Right lobe of liver (tissue), 6 donors: ENCODE data around the gene INSR. TPM values are rescaled to one million over a fixed set of nuclear protein-coding genes. Genes with fewer than 3 reads are reported as not detected.

Source experiments
- ATAC-seq, 4 donors: fragments of 200-7000 bp; cut with Tn5 transposase; one replicate each; pipeline ENCODE4 v1.9.1; 2020; ENCODE audit warnings: mild to moderate bottlenecking in 4 of 4, moderate library complexity in 4 of 4
- DNase-seq, 3 donors: peaks; one replicate each; pipeline ENCODE4 v3.0.0-alpha.2; 2020
- H3K27ac ChIP-seq, 3 donors: fragments of 200-600 bp; one replicate each; pipeline ENCODE4 v1.8.0; 2022
- H3K27me3 ChIP-seq, 2 donors: fragments of 200-600 bp; one replicate each; pipeline ENCODE4 v1.8.0; 2022
- H3K36me3 ChIP-seq, 4 donors: fragments of 200-600 bp; sonication (generic) in 1 of 4; one replicate each; pipeline versions ENCODE4 v1.5.1 to v1.8.0; 2017 to 2022; ENCODE audit warnings: control low read depth in 1 of 4
- H3K4me1 ChIP-seq, 4 donors: fragments of 200-600 bp; sonication (generic) in 1 of 4; one replicate each; pipeline versions ENCODE4 v1.5.1 to v1.8.0; 2017 to 2022; ENCODE audit warnings: control low read depth in 1 of 4
- H3K4me3 ChIP-seq, 3 donors: fragments of 200-600 bp; one replicate each; pipeline ENCODE4 v1.8.0; 2022
- H3K9me3 ChIP-seq, 4 donors: fragments of 200-600 bp; sonication (generic) in 1 of 4; one replicate each; pipeline versions ENCODE4 v1.5.1 to v1.8.0; 2017 to 2022; ENCODE audit warnings: control low read depth in 1 of 4
- POLR2A ChIP-seq: fragments of 450-650 bp; IDR thresholded peaks from one replicate; pipeline ENCODE4 v1.6.1; 2017; ENCODE audit warnings: antibody characterized with exemption, mild to moderate bottlenecking
- WGBS: methylation state at CpG from one replicate; pipeline ENCODE4 v1.1.6; 2018; ENCODE audit warnings: low coverage, low lambda C conversion rate; ENCODE audit not compliant: insufficient coverage; ENCODE audit errors: missing lambda C conversion rate; 5-methylcytosine and 5-hydroxymethylcytosine counted together
- intact Hi-C, 2 donors: fragments of 100-400 bp; cut with DNase I; formaldehyde crosslinking; loops; one replicate each; pipeline versions ENCODE4 v1.11.2 to v1.14.1; 2022
- total RNA-seq, 6 experiments: library from RNA; depleted of rRNA in 2 of 6; stranded (reverse); fragments of >200 nt in 2 of 6; fragmentation: NEBNext Ultra II Directional in 3 of 6; extraction: Animal tissue kit (Norgen Biotek cat#: 25700) in 3 of 6; gene quantifications; one replicate each; pipeline versions ENCODE4 v1.1.0 to v1.2.4, GENCODE V29; 2016 to 2023
- TF ChIP-seq, protein P1 (sequence below), 4 donors: fragments of 200-600 bp in 3 of 4; fragments of 450-650 bp in 1 of 4; IDR thresholded peaks; one replicate each; pipeline versions ENCODE4 v1.5.1 to v1.8.0; 2016 to 2022; ENCODE audit warnings: antibody characterized with exemption in 4 of 4, mild to moderate bottlenecking in 2 of 4
- donor health status: DM: no; HTN: yes; CAD: no.
- donor health status: DM: no; HTN: no; CAD: no.
- donor health status: DM: no; HTN: no; CAD: no.
- donor health status: DM: no; HTN: yes; CAD: no.
- donor health status: DM: no; HTN: yes; CAD: no.

INSR gene
- total RNA-seq, 6 experiments from 2014 or later, result 82.7 to 121 (median 106) TPM

DNA sequence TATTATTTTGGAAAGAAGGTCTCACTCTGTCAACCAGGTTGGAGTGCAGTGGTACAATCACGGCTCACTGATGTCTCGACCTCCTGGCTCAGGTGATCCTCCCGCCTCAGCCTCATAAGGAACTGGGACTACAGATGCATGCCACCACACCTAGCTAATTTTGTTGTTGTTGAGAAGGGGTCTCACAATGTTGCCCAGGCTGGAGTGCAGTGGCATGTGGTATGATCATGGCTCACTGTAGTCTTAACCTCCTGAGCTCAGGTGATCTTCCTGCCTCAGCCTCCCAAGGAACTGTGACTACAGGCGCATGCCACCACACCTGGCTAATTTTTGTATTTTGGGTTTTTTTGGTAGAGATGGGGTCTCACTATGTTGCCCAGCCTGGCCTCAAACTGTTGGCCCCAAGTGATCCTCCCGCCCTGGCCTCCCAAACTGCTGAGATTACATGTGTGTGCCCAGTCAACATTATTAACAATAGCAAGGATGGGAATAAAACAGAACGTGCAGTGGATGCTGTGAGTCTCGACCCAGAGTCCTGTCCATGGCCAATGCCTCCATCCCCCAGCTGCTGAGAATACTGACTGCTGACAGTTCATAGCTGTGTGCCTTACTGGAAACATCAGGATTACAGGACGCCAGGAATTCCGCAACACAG, 230.3 kb downstream of the INSR start:
- Histone ChIP-seq H3K27ac (no peak overlapping the region), H3K4me1 (no peaks in the 10 kb centered on the region), H3K36me3 (no peaks in the 10 kb centered on the region), H3K4me3 (no peak overlapping the region), H3K27me3 (no peaks in the 10 kb centered on the region), H3K9me3 (no peaks in the 10 kb centered on the region)
- ATAC-seq, result no peak
- 83% methylated on average over 1 of the region's 9 CpGs for WGBS
- no peak for TF ChIP-seq POLR2A
- TF ChIP-seq, protein P1, sequence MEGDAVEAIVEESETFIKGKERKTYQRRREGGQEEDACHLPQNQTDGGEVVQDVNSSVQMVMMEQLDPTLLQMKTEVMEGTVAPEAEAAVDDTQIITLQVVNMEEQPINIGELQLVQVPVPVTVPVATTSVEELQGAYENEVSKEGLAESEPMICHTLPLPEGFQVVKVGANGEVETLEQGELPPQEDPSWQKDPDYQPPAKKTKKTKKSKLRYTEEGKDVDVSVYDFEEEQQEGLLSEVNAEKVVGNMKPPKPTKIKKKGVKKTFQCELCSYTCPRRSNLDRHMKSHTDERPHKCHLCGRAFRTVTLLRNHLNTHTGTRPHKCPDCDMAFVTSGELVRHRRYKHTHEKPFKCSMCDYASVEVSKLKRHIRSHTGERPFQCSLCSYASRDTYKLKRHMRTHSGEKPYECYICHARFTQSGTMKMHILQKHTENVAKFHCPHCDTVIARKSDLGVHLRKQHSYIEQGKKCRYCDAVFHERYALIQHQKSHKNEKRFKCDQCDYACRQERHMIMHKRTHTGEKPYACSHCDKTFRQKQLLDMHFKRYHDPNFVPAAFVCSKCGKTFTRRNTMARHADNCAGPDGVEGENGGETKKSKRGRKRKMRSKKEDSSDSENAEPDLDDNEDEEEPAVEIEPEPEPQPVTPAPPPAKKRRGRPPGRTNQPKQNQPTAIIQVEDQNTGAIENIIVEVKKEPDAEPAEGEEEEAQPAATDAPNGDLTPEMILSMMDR (IDR thresholded peaks at IDR 0.05), result no peak
- intact Hi-C loops, result no loop called here
- DNase-seq, result no peak

DNA sequence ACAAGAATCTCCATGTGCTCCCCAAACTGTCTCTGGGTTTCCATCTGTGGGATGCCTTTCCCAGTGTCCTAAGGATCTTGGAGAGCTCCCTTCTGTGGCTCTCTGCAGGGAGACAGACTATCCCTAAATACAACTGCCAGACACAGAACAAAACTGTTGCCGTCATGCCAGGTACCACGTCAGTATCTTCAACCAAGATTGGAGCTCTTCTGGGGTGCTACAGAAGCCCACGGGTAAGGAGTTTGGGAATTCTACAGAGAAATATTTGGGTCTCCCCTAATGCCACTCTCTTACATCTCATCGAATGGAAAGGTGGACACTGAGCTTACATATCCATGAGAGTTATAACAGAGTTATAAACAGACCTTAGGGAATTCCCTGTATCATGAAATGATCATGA, 230.9 kb downstream of the INSR start:
- Histone ChIP-seq H3K36me3 (no peaks in the 10 kb centered on the region), H3K27ac (no peak overlapping the region), H3K4me1 (no peaks in the 10 kb centered on the region), H3K9me3 (no peaks in the 10 kb centered on the region), H3K27me3 (no peaks in the 10 kb centered on the region), H3K4me3 (no peak overlapping the region)
- DNase-seq (no peak), ATAC-seq (no peak)
- no peak for TF ChIP-seq POLR2A
- TF ChIP-seq, protein P1 (IDR thresholded peaks at IDR 0.05), result no peak
- 63% methylated on average over 4 of the region's 4 CpGs for WGBS
- intact Hi-C loops, result no loop called here

Other genes with a start within 250 kb of the INSR start
- gene MBD3L2, start 245.1 kb downstream of the INSR start, total RNA-seq, result not detected
- not detected for gene MBD3L3, start 235.7 kb downstream of the INSR start, total RNA-seq
- 1 to 10 TPM; 3.2 to 3.9 (median 3.5) TPM for gene ZNF557, start 224.7 kb downstream of the INSR start, total RNA-seq
- gene ARHGEF18, start 54.5 kb upstream of the INSR start, total RNA-seq, result 10 to 100 TPM; 15.1 to 19.2 (median 17.7) TPM
- 10 to 100 TPM in 2 of 6 experiments, 1 to 10 TPM in 4; 4.8 to 14.3 (median 9.4) TPM for gene PEX11G, start 194.6 kb upstream of the INSR start, total RNA-seq
- gene ZNF358, start 221.7 kb upstream of the INSR start, total RNA-seq, result 10 to 100 TPM; 15.3 to 35.1 (median 24.8) TPM
- 10 to 100 TPM in 5 of 6 experiments, 1 to 10 TPM in 1; 9.8 to 25.2 (median 17.7) TPM for gene MCOLN1, start 228.2 kb upstream of the INSR start, total RNA-seq
- 10 to 100 TPM; 38.7 to 61.8 (median 46.5) TPM for gene PNPLA6, start 241.3 kb upstream of the INSR start, total RNA-seq